HepG2 (cell line): Measurements from ENCODE around the gene TSPAN15. TPM values are rescaled to one million over a fixed set of nuclear protein-coding genes. Genes with fewer than 3 reads are reported as not detected.

Experiments used
- ATAC-seq: fragments of 200-7000 bp; cut with Tn5 transposase; 3 replicates; pipeline ENCODE4 v1.9.1; 2020; ENCODE audit warnings: mild to moderate bottlenecking, moderate library complexity
- BruUV-seq: library from RNA; stranded (reverse); fragments of 400-500 nt; replicated peaks from 2 replicates; lab custom pipeline; 2021; lab: Mats Ljungman, UMichigan
- CTCF ChIA-PET: fragments of 300-600 bp; formaldehyde crosslinking; extraction: SDS; loops from one replicate; lab custom pipeline; 2021; ENCODE audit warnings: low total read pairs, inconsistent platforms, low intra/inter-chr PET ratio; lab: Yijun Ruan, JAX
- POLR2A ChIA-PET: fragments of 350-600 bp; sonication (Branson Sonifier 250); formaldehyde crosslinking; loops from one replicate; lab custom pipeline; 2020; ENCODE audit warnings: antibody characterized with exemption, inconsistent platforms; lab: Yijun Ruan, JAX
- DNase-seq: peaks from one replicate; pipeline ENCODE4 v3.0.0-alpha.2; 2015; ENCODE audit warnings: low spot score
- FAIRE-seq: peaks from 3 replicates; lab custom pipeline; 2011; peaks lifted over from hg19 to GRCh38; lab: Jason Lieb, UNC
- H2AFZ ChIP-seq: one replicate; pipeline ENCODE4 v1.6.1; 2011; ENCODE audit warnings: low read length, inconsistent platforms
- H3K27ac ChIP-seq: fragments of 300-600 bp; 3 replicates; pipeline ENCODE4 v1.8.0; 2011; ENCODE audit warnings: mixed run types, mild to moderate bottlenecking, mixed read lengths, low read length, inconsistent platforms; ENCODE audit not compliant: insufficient read depth; ENCODE audit errors: extremely low read length
- H3K27me3 ChIP-seq, 2 experiments: fragments of 200-600 bp in 1 of 2; 2 replicates in 1 of 2; 3 replicates in 1 of 2; pipeline versions ENCODE4 v1.6.0 to v1.8.0; 2011; ENCODE audit warnings: low read length in 2 of 2, mild to moderate bottlenecking in 2 of 2, moderate library complexity in 2 of 2, inconsistent platforms in 1 of 2; ENCODE audit not compliant: insufficient read depth in 2 of 2, control insufficient read depth in 1 of 2
- H3K36me3 ChIP-seq, 2 experiments: fragments of 200-600 bp in 1 of 2; replicated peaks in 1 of 2; 2 replicates in 1 of 2; 3 replicates in 1 of 2; pipeline versions ENCODE4 v1.5.1 to v1.8.0; 2011; ENCODE audit warnings: low read length in 2 of 2, inconsistent platforms in 1 of 2; ENCODE audit not compliant: insufficient read depth in 2 of 2, control insufficient read depth in 1 of 2
- H3K4me1 ChIP-seq: 2 replicates; pipeline ENCODE4 v1.5.1; 2012; ENCODE audit warnings: low read length, inconsistent platforms; ENCODE audit not compliant: insufficient read depth
- H3K4me2 ChIP-seq: 2 replicates; pipeline ENCODE4 v1.6.0; 2011; ENCODE audit warnings: low read depth, low read length, inconsistent platforms
- H3K4me3 ChIP-seq, 3 experiments: fragments of 200-600 bp in 1 of 3; sonication (generic), shearing (Covaris generic) in 1 of 3; replicated peaks in 1 of 3; 2 replicates each; pipeline ENCODE4 v1.5.1; 2011 to 2016; ENCODE audit warnings: low read length in 3 of 3, inconsistent platforms in 2 of 3, low read depth in 2 of 3, mild to moderate bottlenecking in 2 of 3, control low read depth in 1 of 3, mixed read lengths in 1 of 3; ENCODE audit not compliant: insufficient read depth in 1 of 3
- H3K79me2 ChIP-seq: one replicate; pipeline ENCODE4 v1.6.1; 2011; ENCODE audit warnings: low read length, inconsistent platforms; ENCODE audit not compliant: insufficient read depth
- H3K9ac ChIP-seq: 2 replicates; pipeline ENCODE4 v1.6.0; 2011; ENCODE audit warnings: mild to moderate bottlenecking, low read depth, low read length, inconsistent platforms; ENCODE audit not compliant: insufficient read depth
- H3K9me3 ChIP-seq: 2 replicates; pipeline ENCODE4 v1.5.1; 2012; ENCODE audit warnings: mild to moderate bottlenecking, low read length
- H4K20me1 ChIP-seq: 2 replicates; pipeline ENCODE4 v1.6.0; 2011; ENCODE audit warnings: inconsistent platforms, mild to moderate bottlenecking, low read length, moderate library complexity; ENCODE audit not compliant: insufficient read depth
- CEBPG ChIP-seq: IDR thresholded peaks from 2 replicates; pipeline ENCODE4 v1.6.1; 2016
- DNMT3B ChIP-seq: conservative IDR thresholded peaks from 2 replicates; pipeline ENCODE4 v1.6.1; 2016; ENCODE audit warnings: missing biosample characterization, control low read depth
- KDM5A ChIP-seq: fragments of 200-600 bp; sonication (generic); IDR thresholded peaks from 2 replicates; pipeline ENCODE4 v1.7.0; 2018; ENCODE audit warnings: antibody characterized with exemption, mild to moderate bottlenecking, low read length, borderline replicate concordance
- KLF6 ChIP-seq: IDR thresholded peaks from 2 replicates; pipeline ENCODE4 v1.8.0; 2016; ENCODE audit warnings: missing biosample characterization, missing genetic modification reagents
- PHB2 ChIP-seq: fragments of 450-650 bp; IDR thresholded peaks from 2 replicates; pipeline ENCODE4 v1.6.1; 2018; ENCODE audit not compliant: partially characterized antibody
- SAFB2 ChIP-seq: sonication (generic); formaldehyde crosslinking; IDR thresholded peaks from 2 replicates; pipeline ENCODE4 v1.5.1; 2020; ENCODE audit warnings: missing genetic modification reagents, low read depth, mild to moderate bottlenecking, borderline replicate concordance
- TP53 ChIP-seq: sonication (generic); formaldehyde crosslinking; conservative IDR thresholded peaks from 2 replicates; pipeline ENCODE4 v1.4.0; 2020; ENCODE audit warnings: missing genetic modification reagents
- ZNF543 ChIP-seq: sonication (generic); formaldehyde crosslinking; IDR thresholded peaks from 2 replicates; pipeline ENCODE4 v1.4.0; 2020; ENCODE audit warnings: mild to moderate bottlenecking, missing genetic modification reagents
- ZNF768 ChIP-seq: sonication (generic); formaldehyde crosslinking; IDR thresholded peaks from 2 replicates; pipeline ENCODE4 v1.4.0; 2020; ENCODE audit warnings: missing genetic modification reagents
- ZNF839 ChIP-seq: sonication (generic); formaldehyde crosslinking; IDR thresholded peaks from 2 replicates; pipeline ENCODE4 v1.4.0; 2020; ENCODE audit warnings: missing genetic modification reagents, mild to moderate bottlenecking, borderline replicate concordance
- WGBS: methylation state at CpG from one replicate; pipeline ENCODE4 v1.1.6; 2017; ENCODE audit warnings: low lambda C conversion rate; 5-methylcytosine and 5-hydroxymethylcytosine counted together
- in situ Hi-C: cut with HindIII; loops from 2 replicates; pipeline ENCODE4 v1.10.0; 2017; ENCODE audit warnings: low pct_unique_long_range_greater_than_20kb; ENCODE audit not compliant: extremely low pct_ligation_motif_present
- intact Hi-C: fragments of 100-400 bp; cut with micrococcal nuclease; formaldehyde crosslinking; loops from one replicate; pipeline ENCODE4 v1.10.0; 2022; ENCODE audit not compliant: unreplicated experiment
- polyA plus RNA-seq, 8 experiments: library from polyadenylated mRNA; depleted of rRNA in 3 of 8; stranded (reverse) in 7 of 8; unstranded in 1 of 8; fragments of >200 nt; fragmentation: Illumina TruSeq in 4 of 8; extraction: Trizol in 4 of 8; gene quantifications; 2 replicates each; pipeline versions ENCODE4 v1.2.1 to v1.2.3, GENCODE V29; 2011 to 2016; ENCODE audit warnings: low read depth in 4 of 8, missing spikeins in 1 of 8, mixed read lengths in 1 of 8; ENCODE audit not compliant: insufficient read depth in 1 of 8
- total RNA-seq, 5 experiments: library from RNA; depleted of rRNA; stranded (reverse); fragments of >200 nt; fragmentation: Illumina TruSeq; extraction: Trizol; gene quantifications; 2 replicates each; pipeline ENCODE4 v1.2.3, GENCODE V29; 2016; ENCODE audit warnings: low read depth in 1 of 5

Gene TSPAN15
- total and polyA plus RNA-seq, 2 of the 13 experiments (the other 11 are each of a cell fraction or from before 2014, with no cell fraction given) = 0.27 to 3.2 TPM

DNA sequence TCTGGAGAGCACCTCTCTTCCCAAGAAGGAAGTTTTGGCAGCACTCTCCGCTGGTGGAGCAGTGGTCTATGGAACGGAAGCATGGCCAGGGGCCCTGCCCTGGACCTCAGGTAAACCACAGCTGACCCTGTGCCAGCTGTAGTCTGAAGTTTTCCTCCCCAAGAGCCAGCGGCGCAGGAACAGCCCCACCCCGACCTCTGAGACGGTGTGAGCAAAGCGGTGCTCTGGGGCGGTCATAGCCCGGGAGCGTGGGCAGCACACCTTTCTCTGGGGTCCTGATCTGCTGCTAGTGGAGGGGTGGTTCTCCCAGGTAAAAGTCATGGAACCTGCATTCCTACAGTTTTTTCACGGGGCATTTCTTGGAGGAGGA, 52.6 kb downstream of the TSPAN15 start (continued):
- no peak for TF ChIP-seq ZNF839
- TF ChIP-seq ZNF543 (CRISPR knock-in tag) = no peak
- no peak for TF ChIP-seq ZNF768 (CRISPR knock-in tag)
- no peak for TF ChIP-seq SAFB2 (CRISPR knock-in tag)

GRCh38 chr10:69504576-69505250, 53.4 kb downstream of the TSPAN15 start:
- Histone ChIP-seq H4K20me1 (no peaks in the 10 kb centered on the region), H3K27ac (no peak overlapping the region), H2AFZ (no peak overlapping the region), H3K4me1 (no peaks in the 10 kb centered on the region), H3K9me3 (no peaks in the 10 kb centered on the region), H3K4me3 (no peak overlapping the region), H3K27me3 (no peaks in the 10 kb centered on the region; a peak in 1 of 5 replicates), H3K4me2 (no peak overlapping the region), H3K36me3 (no peaks in the 10 kb centered on the region), H3K9ac (no peak overlapping the region), H3K79me2 (no peaks in the 10 kb centered on the region)
- ATAC-seq (no peak), FAIRE-seq (no peak), DNase-seq (no peak)
- WGBS = 87% methylated on average over 5 of the region's 6 CpGs
- no TSS peak for BruUV-seq
- POLR2A ChIA-PET = no interaction called here
- TF ChIP-seq KLF6 (CRISPR knock-in tag) (no peak), DNMT3B (no peak), KDM5A (no peak), TP53 (CRISPR knock-in tag) (no peak), CEBPG (no peak), PHB2 (no peak)
- CTCF ChIA-PET = no interaction called here
- in situ Hi-C loops = loop anchor here (5.0 to 10.0 kb wide), 2 partner anchors 97 to 270 kb away; no protein-coding TSS in a partner anchor
- intact Hi-C loops = no loop called here
